Stimulated activated CD8-positive, alpha-beta memory T cell treated with anti-CD3 and anti-CD28 coated beads, Interleukin-12 subunit alpha, Interleukin-12 subunit beta, amount 100 ng/mL, for 24 hours (primary cell): ENCODE results near the gene TUBB4B.
A peak's percentile ranks its signal among the peaks of the same experiment; 100 is the strongest.

Experiments used
- DNase-seq: peaks from one replicate; pipeline ENCODE4 v3.0.0-alpha.2; 2020; ENCODE audit errors: extremely low read depth

Gene TUBB4B

DNA sequence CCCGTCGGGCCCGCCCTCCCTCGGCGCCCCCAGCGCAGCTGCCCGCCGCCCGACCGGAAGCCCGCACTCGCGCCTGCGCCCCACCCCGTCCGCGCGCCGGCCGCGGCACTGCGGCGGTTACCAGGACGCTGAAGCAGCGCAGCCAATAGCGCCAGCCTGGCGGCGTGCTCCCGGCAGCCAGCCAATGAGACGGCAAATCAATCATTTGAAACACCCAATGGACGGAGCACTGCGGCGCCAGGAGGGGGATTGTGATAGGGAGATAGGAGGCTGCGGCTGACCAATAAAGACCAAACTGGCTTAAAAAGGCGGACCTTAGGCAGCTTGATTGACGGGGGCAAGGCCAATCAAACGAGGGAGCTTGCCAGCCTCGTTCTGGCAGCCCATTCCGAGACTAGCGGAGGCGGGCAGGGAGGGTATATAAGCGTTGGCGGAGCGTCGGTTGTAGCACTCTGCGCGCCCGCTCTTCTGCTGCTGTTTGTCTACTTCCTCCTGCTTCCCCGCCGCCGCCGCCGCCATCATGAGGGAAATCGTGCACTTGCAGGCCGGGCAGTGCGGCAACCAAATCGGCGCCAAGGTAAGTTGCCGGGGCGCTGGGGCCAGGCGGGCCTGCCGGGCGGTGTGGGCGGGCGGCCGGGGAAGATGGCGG lies at the start of gene TUBB4B:
TUBB4B (plus strand) TSS at position 447 of the 649 bp plus-strand sequence; CDS start at position 521, 74 bp downstream.
- DNase-seq = peak; percentile 91

DNA sequence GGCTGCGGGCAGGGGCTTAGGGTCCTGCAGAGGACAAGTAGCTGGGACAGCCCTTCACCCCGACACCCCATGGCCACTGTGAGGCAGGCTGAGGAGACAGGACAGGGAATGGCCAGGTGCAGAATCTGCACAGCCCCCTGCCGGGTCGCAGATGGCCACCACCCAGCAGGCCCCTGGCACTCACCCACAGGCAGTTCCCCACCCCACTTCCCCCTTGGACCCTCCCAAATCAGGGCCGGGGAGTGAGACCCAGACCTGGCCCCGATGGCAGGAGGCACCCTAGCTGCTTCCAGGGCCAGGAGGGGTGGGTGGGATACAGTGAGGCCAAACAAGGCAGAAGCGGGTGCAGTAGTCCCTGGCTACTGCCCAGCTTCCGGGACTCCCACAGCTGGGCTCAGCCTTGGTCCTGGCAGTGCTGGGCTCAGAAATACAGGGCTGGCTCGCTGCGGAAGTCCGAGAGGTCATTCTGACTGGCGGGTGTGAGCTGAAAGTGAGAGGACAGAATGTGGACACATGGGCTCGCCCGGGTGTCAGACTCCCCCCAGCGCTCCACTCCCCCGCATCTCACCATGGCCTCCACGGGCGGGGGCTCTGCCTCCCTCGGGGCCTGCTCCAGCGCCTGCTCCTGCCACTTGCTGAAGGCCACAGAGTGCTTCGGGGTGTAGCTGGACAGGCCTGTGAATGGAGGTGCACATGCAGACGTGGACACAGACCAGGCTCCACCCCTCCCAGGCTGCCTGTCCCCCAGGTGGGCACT lies 49.2 kb upstream of the TUBB4B start:
- no peak for DNase-seq

DNA sequence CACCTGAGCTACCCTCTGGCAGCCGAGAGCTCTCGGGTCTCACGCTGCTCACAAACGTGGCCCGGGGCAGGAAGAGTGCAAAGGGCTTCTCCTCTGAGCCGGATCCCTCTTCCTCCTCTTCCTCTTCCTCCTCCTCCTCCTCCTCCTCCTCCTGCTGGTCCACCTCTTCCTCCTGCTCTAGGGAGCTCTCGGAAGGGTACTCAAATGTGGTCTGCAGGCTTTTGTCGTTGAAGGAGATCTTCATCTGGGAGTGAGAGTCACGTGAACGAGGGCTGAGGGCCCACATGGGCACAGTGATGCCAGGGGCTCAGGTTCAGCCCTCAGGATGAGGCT lies 48.7 kb upstream of the TUBB4B start:
- DNase-seq = no peak

- no peak for DNase-seq
Observed at GRCh38 chr9:137192859-137193258, 48.2 kb upstream of the TUBB4B start.

DNA sequence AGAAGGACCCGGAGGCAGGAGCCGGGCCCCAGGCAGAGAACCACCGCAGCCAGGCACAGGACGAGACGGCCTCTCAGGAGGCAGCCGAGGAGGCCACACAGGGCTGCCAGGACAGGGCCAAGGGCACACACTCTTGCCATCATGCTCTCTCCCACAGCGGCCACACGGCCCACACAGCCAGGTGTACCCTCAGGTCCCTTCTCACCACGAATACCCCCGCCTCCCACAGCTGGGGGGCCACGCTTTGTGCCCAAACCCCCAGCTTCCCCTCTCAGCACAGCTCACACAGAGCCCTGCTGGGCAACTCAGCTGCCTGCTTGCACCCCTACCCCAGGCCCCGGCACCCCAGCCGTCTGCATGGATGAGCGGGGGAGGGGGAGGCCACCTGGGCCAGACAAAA lies 47.3 kb upstream of the TUBB4B start:
- DNase-seq = no peak

GRCh38 chr9:137194388-137194787 lies 46.7 kb upstream of the TUBB4B start:
- no peak for DNase-seq

GRCh38 chr9:137194909-137195308 lies 46.2 kb upstream of the TUBB4B start:
- DNase-seq = no peak

DNA sequence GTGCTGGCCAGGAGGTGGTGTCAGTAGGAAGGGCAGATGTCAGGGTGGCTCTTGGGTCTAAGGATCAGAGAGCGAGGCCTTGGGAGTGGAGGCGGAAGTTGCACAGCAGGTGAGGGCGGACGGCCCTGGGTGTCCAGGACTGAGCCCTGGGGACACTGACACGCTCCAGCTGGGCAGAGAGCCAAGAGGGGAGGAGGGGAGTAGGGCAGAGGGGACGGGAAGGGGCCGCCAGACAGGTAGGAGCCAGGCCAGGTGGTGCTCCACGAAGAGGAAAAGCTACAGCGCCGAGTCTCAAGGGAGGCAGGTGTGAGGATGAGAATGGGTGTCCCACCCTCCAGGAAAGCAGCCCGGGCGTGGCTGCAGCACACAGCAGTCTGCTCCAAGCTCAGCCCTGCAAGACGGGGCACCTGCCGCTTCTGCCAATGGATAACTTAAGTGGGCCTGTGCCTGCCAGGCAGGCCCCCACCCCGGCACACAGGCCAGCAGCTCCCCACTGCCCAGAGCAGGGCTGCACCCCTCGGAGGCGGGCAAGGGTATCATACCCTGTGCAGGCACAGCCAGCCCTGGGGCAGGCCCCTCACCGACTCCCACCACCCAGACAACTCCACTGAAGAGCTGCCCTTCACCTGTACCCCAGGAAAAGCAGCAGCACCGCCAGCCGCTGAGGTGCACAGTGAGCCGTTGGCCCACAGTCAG lies 45.4 kb upstream of the TUBB4B start:
- no peak for DNase-seq

DNA sequence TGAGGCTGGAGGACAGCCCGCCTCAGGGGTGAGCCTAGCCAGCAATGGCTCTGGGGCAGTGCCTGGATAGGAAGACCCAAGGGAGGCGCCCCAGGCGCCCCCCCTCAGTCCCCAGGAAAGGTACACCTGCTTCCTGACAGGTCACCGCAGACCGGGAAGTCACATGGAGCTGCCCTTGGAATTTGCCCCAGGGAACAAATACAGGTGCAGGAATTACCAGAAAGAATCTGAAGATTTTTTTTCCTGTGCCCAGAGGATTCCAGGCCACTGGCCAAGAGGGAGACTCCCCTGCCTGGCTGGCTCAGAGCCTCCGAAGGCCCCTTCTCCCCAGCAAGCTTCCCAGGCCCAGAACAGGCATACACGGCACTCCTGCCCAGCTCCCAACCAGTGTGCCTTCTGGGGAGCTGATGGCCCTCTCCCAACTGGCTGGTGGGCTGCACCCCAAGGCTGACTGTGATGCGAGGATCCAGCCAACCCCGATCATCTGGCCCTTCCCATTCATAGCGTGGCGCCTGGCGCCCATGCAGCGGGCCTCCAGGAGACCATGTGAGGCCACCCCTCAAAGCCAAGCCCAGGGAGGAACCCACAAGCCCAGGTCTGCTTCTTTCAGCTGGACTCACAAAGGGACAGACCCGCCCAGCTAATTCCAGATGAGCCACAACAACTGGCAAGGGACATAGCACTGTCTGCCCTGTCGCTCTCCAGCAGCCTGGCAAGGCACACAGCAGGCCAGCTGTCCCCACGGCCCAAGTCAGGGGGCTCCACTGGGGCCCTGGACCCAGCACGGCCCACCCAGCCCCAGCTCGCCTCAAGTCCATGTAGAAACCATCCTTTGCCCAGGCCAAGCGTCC lies 42.8 kb upstream of the TUBB4B start:
- no peak for DNase-seq

DNA sequence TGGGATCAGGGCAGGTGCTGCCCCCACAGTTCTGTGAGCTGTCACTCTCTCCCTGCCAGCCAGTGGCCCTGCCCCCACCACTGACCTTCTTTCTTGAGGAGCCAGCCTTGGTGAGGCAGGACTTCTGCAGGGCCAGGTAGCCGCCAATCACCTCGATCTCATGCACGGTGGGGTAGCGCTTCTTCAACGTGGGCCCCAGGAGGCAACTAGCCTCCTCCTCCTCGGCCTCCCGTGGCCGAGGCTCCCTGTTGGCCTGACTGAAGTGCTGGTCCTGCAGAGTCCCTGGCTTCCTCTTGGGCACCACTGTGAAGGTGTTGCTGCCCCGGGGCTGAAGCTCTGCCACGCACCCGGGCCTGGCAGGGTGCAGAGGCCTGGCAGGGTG lies 42.2 kb upstream of the TUBB4B start:
- DNase-seq = no peak

- no peak for DNase-seq
Observed at GRCh38 chr9:137199411-137200121, 41.5 kb upstream of the TUBB4B start.

- peak; percentile 98 for DNase-seq
Observed at GRCh38 chr9:137200311-137201204, 40.5 kb upstream of the TUBB4B start, which contains the start of gene TPRN. TPRN (minus strand) TSS chr9:137200741; CDS start chr9:137200711, 30 bp downstream.

GRCh38 chr9:137201205-137201868 lies 39.8 kb upstream of the TUBB4B start:
- DNase-seq = no peak

- no peak for DNase-seq
Observed at GRCh38 chr9:137202966-137203365, 38.1 kb upstream of the TUBB4B start.

- no peak for DNase-seq
Observed at GRCh38 chr9:137204731-137205125, 36.4 kb upstream of the TUBB4B start.

DNA sequence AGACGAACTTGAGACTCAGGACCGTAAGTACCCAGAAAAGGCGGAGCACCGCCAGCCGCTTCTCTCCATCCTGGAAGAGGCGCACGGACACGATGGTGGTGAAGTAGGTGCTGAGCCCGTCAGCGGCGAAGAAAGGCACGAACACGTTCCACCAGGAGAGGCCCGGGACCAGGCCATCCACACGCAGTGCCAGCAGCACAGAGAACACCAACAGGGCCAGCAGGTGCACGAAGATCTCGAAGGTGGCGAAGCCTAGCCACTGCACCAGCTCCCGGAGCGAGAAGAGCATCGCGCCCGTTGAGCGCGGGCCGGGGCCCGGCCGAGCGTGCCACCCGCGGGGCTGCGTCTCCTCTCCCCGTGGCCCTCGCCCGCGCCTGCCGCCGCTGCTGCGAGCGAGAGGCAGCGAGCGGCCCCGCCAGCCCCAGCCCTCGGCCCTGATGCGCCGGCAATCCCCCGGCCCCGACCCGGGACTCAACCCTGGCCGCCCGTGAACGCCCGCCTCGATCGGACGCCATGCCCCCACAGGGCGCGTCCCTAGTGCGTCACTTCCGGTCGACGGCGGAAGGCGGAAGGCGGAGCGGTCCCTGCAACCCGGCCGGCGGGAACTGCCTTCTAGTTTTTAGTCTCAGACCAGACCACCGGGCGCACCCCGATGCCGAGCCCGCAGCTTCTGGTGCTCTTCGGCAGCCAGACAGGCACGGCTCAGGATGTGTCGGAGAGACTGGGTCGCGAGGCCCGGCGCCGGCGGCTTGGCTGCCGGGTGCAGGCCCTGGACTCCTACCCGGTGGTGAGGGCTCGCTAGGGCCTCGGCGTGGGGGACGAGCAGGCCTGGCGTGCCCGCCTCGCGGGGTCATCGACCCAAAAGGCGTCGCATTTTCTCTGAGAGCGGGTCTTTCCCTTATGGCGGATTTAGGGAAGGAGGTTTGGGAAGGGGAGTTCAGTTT lies 35.7 kb upstream of the TUBB4B start, which contains the start of the genes NDOR1 and TMEM203:
NDOR1 (plus strand) TSS at position 575 of the 944 bp plus-strand sequence; CDS start at position 653, 78 bp downstream.
TMEM203 (minus strand) TSS at position 523 of the 944 bp plus-strand sequence; CDS start at position 289, 234 bp downstream.
- DNase-seq = peak; percentile 93

- DNase-seq = no peak
Observed at GRCh38 chr9:137206602-137207001, 34.5 kb upstream of the TUBB4B start.

- no peak for DNase-seq
Observed at GRCh38 chr9:137211532-137211931, 29.6 kb upstream of the TUBB4B start.
